HL-60/S4 treated with phorbol 12-myristate 13-acetate at 8.2 ng/mL for 4 days and 3 days (cell line): ENCODE measurements around the gene DMXL2.
"Not testable (repeated sequence)": the region's sequence is repeated elsewhere in the genome, so short reads cannot be mapped to it uniquely, and the experiment has no call there.

Experiments used
- in situ Hi-C: fragments of 300-500 bp; cut with MboI; formaldehyde crosslinking; loops from 2 replicates; pipeline ENCODE4 v1.15.0; 2022; ENCODE audit warnings: low sequenced_read_pairs

The DMXL2 gene

GRCh38 chr15:51497806-51498205, 124.8 kb downstream of the DMXL2 start:
- in situ Hi-C loops = no loop called here

GRCh38 chr15:51496246-51496645, 126.3 kb downstream of the DMXL2 start:
- in situ Hi-C loops = no loop called here

GRCh38 chr15:51494411-51495314, 127.9 kb downstream of the DMXL2 start:
- in situ Hi-C loops = no loop called here

GRCh38 chr15:51493892-51494291, 128.7 kb downstream of the DMXL2 start:
- in situ Hi-C loops = no loop called here

- in situ Hi-C loops = no loop called here
Measured at GRCh38 chr15:51492528-51492927, 130.0 kb downstream of the DMXL2 start.

GRCh38 chr15:51491941-51492340, 130.6 kb downstream of the DMXL2 start:
- in situ Hi-C loops = no loop called here

- in situ Hi-C loops = no loop called here
Measured at GRCh38 chr15:51484781-51485180, 137.8 kb downstream of the DMXL2 start.

GRCh38 chr15:51483985-51484384, 138.6 kb downstream of the DMXL2 start:
- in situ Hi-C loops = no loop called here

- in situ Hi-C loops = no loop called here
Measured at GRCh38 chr15:51483520-51483919, 139.1 kb downstream of the DMXL2 start.

GRCh38 chr15:51475736-51476135, 146.8 kb downstream of the DMXL2 start:
- in situ Hi-C loops = no loop called here

GRCh38 chr15:51470512-51470911, 152.1 kb downstream of the DMXL2 start:
- in situ Hi-C loops = no loop called here

- in situ Hi-C loops = no loop called here
Measured at GRCh38 chr15:51460796-51461195, 161.8 kb downstream of the DMXL2 start.

GRCh38 chr15:51450001-51450400, 172.6 kb downstream of the DMXL2 start:
- in situ Hi-C loops = no loop called here

- in situ Hi-C loops = no loop called here
Measured at GRCh38 chr15:51448622-51449399, 173.8 kb downstream of the DMXL2 start.

GRCh38 chr15:51447855-51448621, 174.5 kb downstream of the DMXL2 start:
- in situ Hi-C loops = no loop called here

GRCh38 chr15:51446029-51446744, 176.4 kb downstream of the DMXL2 start:
- in situ Hi-C loops = not testable (repeated sequence)

GRCh38 chr15:51444807-51445206, 177.8 kb downstream of the DMXL2 start:
- in situ Hi-C loops = no loop called here

GRCh38 chr15:51444112-51444511, 178.5 kb downstream of the DMXL2 start:
- in situ Hi-C loops = no loop called here

- in situ Hi-C loops = no loop called here
Measured at GRCh38 chr15:51443282-51443914, 179.2 kb downstream of the DMXL2 start.

GRCh38 chr15:51438526-51438925, 184.0 kb downstream of the DMXL2 start:
- in situ Hi-C loops = no loop called here
